ENCODE measurements around the gene NDST4. TPM values are rescaled to one million over a fixed set of nuclear protein-coding genes. Genes with fewer than 3 reads are reported as not detected.

NDST4 gene
- total and polyA plus RNA-seq, 8 donors: 0.19 to 5.1 (median 0.61) TPM; not detected in 3

DNA sequence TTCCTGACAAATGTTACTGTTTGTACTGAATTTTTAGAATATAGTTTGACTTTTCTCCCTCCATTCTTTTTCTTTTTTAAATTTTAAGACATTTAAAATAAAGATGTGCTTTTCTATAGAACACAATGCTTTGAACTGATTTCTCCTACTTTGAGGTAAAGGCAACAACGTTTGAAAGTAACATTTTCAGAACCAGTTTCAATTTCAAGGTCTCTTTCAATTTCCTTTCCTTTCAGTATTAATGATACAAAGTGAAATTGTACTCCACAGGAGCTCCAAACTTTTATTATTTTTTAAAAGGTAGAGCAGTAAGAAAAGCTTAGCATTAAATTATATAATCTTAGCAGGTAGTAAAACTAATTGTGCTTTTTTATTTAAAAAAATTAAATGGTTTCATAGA is 54.9 kb downstream of the NDST4 start:
- 16 to 41% (median 23%) methylated on average over 1 of the region's 1 CpG for WGBS, 5 donors
- H3K4me1 ChIP-seq: no peaks in the 10 kb centered on the region

DNA sequence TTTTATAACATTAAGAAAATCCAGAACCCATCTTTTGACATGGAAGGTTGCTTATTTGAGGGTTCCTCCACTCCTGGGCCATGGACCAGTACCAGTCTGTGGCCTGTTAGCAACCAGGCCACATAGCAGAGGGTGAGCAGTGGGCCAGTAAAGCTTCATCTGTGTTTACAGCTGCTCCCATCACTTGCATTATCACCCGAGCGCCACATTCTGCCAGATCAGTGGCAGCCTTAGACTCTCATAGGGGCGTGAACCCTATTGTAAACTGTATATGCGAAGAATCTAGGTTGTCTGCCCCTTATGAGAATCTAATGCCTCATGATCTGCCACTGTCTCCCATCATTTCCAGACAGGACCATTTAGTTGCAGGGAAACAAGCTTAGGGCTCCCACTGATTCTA is 58.6 kb downstream of the NDST4 start:
- Histone ChIP-seq H3K27me3 (no peaks in the 10 kb centered on the region), H3K27ac (no peak overlapping the region), H3K36me3 (no peaks in the 10 kb centered on the region), H3K4me1 (no peaks in the 10 kb centered on the region), H3K9me3 (no peaks in the 10 kb centered on the region), H3K4me3 (no peak overlapping the region)
- intact Hi-C loops (cut with DNase I; ENCODE audit: low total_unique reads): no loop called here
- TF ChIP-seq, protein P1, sequence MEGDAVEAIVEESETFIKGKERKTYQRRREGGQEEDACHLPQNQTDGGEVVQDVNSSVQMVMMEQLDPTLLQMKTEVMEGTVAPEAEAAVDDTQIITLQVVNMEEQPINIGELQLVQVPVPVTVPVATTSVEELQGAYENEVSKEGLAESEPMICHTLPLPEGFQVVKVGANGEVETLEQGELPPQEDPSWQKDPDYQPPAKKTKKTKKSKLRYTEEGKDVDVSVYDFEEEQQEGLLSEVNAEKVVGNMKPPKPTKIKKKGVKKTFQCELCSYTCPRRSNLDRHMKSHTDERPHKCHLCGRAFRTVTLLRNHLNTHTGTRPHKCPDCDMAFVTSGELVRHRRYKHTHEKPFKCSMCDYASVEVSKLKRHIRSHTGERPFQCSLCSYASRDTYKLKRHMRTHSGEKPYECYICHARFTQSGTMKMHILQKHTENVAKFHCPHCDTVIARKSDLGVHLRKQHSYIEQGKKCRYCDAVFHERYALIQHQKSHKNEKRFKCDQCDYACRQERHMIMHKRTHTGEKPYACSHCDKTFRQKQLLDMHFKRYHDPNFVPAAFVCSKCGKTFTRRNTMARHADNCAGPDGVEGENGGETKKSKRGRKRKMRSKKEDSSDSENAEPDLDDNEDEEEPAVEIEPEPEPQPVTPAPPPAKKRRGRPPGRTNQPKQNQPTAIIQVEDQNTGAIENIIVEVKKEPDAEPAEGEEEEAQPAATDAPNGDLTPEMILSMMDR (IDR thresholded peaks at IDR 0.05): no peak
- no peak for TF ChIP-seq EP300 (IDR thresholded peaks at IDR 0.05)
- no peak for TF ChIP-seq POLR2AphosphoS5 (IDR thresholded peaks at IDR 0.05)
- TF ChIP-seq POLR2A (IDR thresholded peaks at IDR 0.05): no peak
- no peak for DNase-seq
- WGBS, 5 donors: 78 to 94% (median 93%) methylated on average over 4 of the region's 4 CpGs

More for the DNA sequence above, 54.9 kb downstream of the NDST4 start:
- intact Hi-C loops (cut with DNase I; ENCODE audit: low total_unique reads): no loop called here
- H3K27ac ChIP-seq: no peak overlapping the region
- H3K27me3 ChIP-seq: no peaks in the 10 kb centered on the region
- no peak overlapping the region for H3K4me3 ChIP-seq
- TF ChIP-seq EP300 (IDR thresholded peaks at IDR 0.05) (no peak), POLR2AphosphoS5 (IDR thresholded peaks at IDR 0.05) (no peak), POLR2A (IDR thresholded peaks at IDR 0.05) (no peak)
- TF ChIP-seq, protein P1 (IDR thresholded peaks at IDR 0.05): no peak
- no peak for DNase-seq
- H3K9me3 ChIP-seq: no peaks in the 10 kb centered on the region
- H3K36me3 ChIP-seq: no peaks in the 10 kb centered on the region

DNA sequence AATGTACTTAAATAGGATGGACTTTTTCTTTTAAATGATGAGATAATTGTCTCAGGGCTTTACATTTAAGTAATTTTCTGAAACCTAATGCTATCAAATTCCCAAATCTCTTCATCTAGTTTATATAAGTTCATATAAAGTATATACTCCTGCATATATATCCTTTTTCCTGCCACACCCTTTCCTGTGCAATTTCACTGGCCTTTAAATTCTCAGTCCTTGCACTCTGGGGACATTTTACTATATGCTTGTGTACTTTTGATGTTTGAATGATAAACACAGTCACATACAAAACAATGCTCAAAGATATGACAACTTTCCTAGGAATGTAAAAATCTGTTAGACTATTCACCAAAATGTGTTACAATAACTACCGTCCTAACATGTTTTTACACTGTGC is 60.1 kb downstream of the NDST4 start:
- intact Hi-C loops (cut with DNase I; ENCODE audit: low total_unique reads): no loop called here
- TF ChIP-seq EP300 (IDR thresholded peaks at IDR 0.05) (no peak), POLR2AphosphoS5 (IDR thresholded peaks at IDR 0.05) (no peak), POLR2A (IDR thresholded peaks at IDR 0.05) (no peak)
- TF ChIP-seq, protein P1 (IDR thresholded peaks at IDR 0.05): no peak
- no peaks in the 10 kb centered on the region for H3K36me3 ChIP-seq
- H3K27ac ChIP-seq: no peak overlapping the region
- H3K4me1 ChIP-seq: no peaks in the 10 kb centered on the region
- no peak for DNase-seq
- no peaks in the 10 kb centered on the region for H3K9me3 ChIP-seq
- no peak overlapping the region for H3K4me3 ChIP-seq
- no peaks in the 10 kb centered on the region for H3K27me3 ChIP-seq
- WGBS, 5 donors: 73 to 91% (median 79%) methylated on average over 1 of the region's 1 CpG

DNA sequence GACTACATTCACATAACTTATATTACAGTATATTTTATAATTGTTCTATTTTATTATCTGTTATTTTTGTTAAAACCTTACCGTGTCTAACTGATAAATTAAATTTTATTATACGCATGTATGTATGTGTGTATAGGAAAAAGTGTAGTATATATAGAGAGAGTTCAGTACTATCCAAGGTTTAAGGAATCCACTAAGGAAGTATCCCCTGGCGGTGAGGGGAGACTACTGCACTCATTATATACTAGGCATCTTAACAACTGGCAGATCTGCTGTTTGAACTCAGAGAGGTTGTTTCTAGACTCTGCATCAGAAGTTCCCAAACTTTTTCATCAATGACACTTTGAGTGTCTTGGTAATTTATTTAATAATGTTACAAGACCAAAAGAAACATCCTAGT is 70.9 kb downstream of the NDST4 start:
- Histone ChIP-seq H3K36me3 (no peaks in the 10 kb centered on the region), H3K4me3 (no peak overlapping the region), H3K27ac (no peak overlapping the region), H3K4me1 (no peaks in the 10 kb centered on the region), H3K27me3 (no peaks in the 10 kb centered on the region), H3K9me3 (no peaks in the 10 kb centered on the region)
- TF ChIP-seq POLR2A (IDR thresholded peaks at IDR 0.05): no peak
- TF ChIP-seq POLR2AphosphoS5 (IDR thresholded peaks at IDR 0.05): no peak
- no peak for TF ChIP-seq EP300 (IDR thresholded peaks at IDR 0.05)
- TF ChIP-seq, protein P1 (IDR thresholded peaks at IDR 0.05): no peak
- 46 to 61% (median 55%) methylated on average over 3 of the region's 3 CpGs for WGBS, 5 donors
- DNase-seq: no peak
- intact Hi-C loops (cut with DNase I; ENCODE audit: low total_unique reads): no loop called here

Measured in stomach (tissue), 9 donors.